Measurements from ENCODE around the gene VAMP3. TPM values are rescaled to one million over a fixed set of nuclear protein-coding genes. Genes with fewer than 3 reads are reported as not detected.

The VAMP3 gene
- polyA plus RNA-seq, 1 donor from 2014 or later, result 20.2 TPM

DNA sequence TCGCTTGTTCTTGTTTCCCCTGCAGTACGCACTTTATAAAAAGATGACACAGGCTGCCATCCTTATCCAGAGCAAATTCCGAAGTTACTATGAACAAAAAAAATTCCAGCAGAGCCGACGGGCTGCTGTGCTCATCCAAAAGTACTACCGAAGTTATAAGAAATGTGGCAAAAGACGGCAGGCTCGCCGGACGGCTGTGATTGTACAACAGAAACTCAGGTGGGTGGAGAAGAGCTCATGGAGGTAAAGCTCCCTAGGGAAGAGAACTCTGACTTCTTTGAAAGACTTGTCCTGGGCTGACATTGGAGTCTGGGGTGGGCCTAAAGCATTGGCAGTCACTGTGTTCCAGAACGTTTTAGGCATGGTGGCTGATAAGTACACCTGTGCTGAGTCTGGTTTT is 19.9 kb upstream of the VAMP3 start:
- peaks cover 14% of the 10 kb centered on the region for H3K36me3 ChIP-seq (ENCODE audit: insufficient read depth, low read length)
- H4K20me1 ChIP-seq (ENCODE audit: insufficient read depth), result no peaks in the 10 kb centered on the region
- no peak overlapping the region for H3K4me3 ChIP-seq (ENCODE audit: low read length)
- no peaks in the 10 kb centered on the region for H3K79me2 ChIP-seq (replicated peaks; ENCODE audit: insufficient read depth, low read length)
- H3K9me2 ChIP-seq (ENCODE audit: insufficient read depth, low read length), result no peaks in the 10 kb centered on the region
- no peak overlapping the region for H3K4me2 ChIP-seq (ENCODE audit: low read length)
- no peak overlapping the region for H3K9ac ChIP-seq (ENCODE audit: low read length)
- no peak overlapping the region for H3K27ac ChIP-seq (ENCODE audit: low read length)
- no peak overlapping the region for H2AFZ ChIP-seq (ENCODE audit: low read depth, low read length)
- no peaks in the 10 kb centered on the region for H3K27me3 ChIP-seq (ENCODE audit: insufficient read depth, low read depth, low read length)
- H3K9me3 ChIP-seq (ENCODE audit: low read length), result no peaks in the 10 kb centered on the region
- no peaks in the 10 kb centered on the region for H3F3A ChIP-seq (ENCODE audit: insufficient read depth, low read length, poor library complexity, severe bottlenecking)
- TF ChIP-seq EZH2 (IDR thresholded peaks at IDR 0.05; ENCODE audit: borderline replicate concordance, insufficient read depth, low read length, poor library complexity, severe bottlenecking) (no peak), MXI1 (conservative IDR thresholded peaks at IDR 0.05; ENCODE audit: poor library complexity, severe bottlenecking) (no peak), SMC3 (conservative IDR thresholded peaks at IDR 0.05; ENCODE audit: poor library complexity) (no peak), TAF1 (IDR thresholded peaks at IDR 0.05; ENCODE audit: low read depth) (no peak)

DNA sequence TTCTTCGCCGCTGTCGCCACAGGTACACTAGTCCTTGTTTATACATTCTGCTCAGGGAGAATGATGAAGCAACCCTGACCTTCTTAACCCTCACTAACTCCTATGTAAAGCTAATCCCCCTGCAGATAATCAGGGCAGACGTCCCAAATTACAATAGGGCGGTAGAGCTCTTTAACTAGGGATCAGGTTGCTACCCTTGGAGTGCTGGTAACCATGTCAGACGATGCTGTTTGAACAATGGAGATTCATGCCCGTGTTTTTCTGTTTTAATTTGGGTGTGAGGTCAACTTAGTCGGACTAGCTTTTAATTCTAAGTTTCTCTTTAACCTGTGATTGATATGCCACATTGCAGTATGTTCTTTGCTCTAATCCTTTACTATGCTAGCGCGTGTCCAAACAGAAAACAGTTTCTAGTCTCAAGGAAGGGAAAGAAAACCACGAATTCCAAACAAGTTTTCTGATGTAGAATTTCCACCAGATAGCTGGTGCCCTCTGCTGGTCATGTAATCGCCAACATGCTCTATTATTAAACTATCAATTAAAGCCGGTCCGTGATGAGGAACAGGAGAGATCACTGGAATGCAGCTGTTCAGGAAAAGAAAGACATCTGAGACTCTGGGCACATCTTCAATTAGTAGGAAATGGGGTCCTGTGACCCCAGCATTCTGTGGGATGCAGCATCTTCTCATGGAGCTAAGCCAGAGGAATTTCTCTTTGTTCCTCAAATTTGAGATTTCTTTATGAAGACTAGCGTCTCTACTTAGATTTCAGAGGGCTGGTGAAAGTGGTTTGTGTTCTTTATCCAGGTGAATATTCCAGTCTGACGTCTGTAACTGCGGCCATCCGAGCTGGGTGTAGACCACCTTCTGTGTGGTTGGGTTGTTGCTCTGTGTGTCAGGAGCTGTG is 18.3 kb upstream of the VAMP3 start:
- H4K20me1 ChIP-seq (ENCODE audit: insufficient read depth), result no peaks in the 10 kb centered on the region
- H3K9me2 ChIP-seq (ENCODE audit: insufficient read depth, low read length), result no peaks in the 10 kb centered on the region
- H3K9ac ChIP-seq (ENCODE audit: low read length), result peak overlapping the region; percentile 33
- no peaks in the 10 kb centered on the region for H3K9me3 ChIP-seq (ENCODE audit: low read length)
- no peak overlapping the region for H2AFZ ChIP-seq (ENCODE audit: low read depth, low read length)
- no peak overlapping the region for H3K4me2 ChIP-seq (ENCODE audit: low read length)
- TF ChIP-seq RAD21 (conservative IDR thresholded peaks at IDR 0.05) (peak; percentile 84), MXI1 (conservative IDR thresholded peaks at IDR 0.05; ENCODE audit: poor library complexity, severe bottlenecking) (peak; percentile 30), SMC3 (conservative IDR thresholded peaks at IDR 0.05; ENCODE audit: poor library complexity) (peak; percentile 95), TAF1 (IDR thresholded peaks at IDR 0.05; ENCODE audit: low read depth) (no peak), POLR2AphosphoS5 (IDR thresholded peaks at IDR 0.05) (no peak), EP300 (conservative IDR thresholded peaks at IDR 0.05; ENCODE audit: poor library complexity, severe bottlenecking) (no peak), EZH2 (IDR thresholded peaks at IDR 0.05; ENCODE audit: borderline replicate concordance, insufficient read depth, low read length, poor library complexity, severe bottlenecking) (no peak)
- TF ChIP-seq, protein P1, sequence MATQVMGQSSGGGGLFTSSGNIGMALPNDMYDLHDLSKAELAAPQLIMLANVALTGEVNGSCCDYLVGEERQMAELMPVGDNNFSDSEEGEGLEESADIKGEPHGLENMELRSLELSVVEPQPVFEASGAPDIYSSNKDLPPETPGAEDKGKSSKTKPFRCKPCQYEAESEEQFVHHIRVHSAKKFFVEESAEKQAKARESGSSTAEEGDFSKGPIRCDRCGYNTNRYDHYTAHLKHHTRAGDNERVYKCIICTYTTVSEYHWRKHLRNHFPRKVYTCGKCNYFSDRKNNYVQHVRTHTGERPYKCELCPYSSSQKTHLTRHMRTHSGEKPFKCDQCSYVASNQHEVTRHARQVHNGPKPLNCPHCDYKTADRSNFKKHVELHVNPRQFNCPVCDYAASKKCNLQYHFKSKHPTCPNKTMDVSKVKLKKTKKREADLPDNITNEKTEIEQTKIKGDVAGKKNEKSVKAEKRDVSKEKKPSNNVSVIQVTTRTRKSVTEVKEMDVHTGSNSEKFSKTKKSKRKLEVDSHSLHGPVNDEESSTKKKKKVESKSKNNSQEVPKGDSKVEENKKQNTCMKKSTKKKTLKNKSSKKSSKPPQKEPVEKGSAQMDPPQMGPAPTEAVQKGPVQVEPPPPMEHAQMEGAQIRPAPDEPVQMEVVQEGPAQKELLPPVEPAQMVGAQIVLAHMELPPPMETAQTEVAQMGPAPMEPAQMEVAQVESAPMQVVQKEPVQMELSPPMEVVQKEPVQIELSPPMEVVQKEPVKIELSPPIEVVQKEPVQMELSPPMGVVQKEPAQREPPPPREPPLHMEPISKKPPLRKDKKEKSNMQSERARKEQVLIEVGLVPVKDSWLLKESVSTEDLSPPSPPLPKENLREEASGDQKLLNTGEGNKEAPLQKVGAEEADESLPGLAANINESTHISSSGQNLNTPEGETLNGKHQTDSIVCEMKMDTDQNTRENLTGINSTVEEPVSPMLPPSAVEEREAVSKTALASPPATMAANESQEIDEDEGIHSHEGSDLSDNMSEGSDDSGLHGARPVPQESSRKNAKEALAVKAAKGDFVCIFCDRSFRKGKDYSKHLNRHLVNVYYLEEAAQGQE (IDR thresholded peaks at IDR 0.05; ENCODE audit: borderline replicate concordance), result no peak
- TF ChIP-seq, protein P2, sequence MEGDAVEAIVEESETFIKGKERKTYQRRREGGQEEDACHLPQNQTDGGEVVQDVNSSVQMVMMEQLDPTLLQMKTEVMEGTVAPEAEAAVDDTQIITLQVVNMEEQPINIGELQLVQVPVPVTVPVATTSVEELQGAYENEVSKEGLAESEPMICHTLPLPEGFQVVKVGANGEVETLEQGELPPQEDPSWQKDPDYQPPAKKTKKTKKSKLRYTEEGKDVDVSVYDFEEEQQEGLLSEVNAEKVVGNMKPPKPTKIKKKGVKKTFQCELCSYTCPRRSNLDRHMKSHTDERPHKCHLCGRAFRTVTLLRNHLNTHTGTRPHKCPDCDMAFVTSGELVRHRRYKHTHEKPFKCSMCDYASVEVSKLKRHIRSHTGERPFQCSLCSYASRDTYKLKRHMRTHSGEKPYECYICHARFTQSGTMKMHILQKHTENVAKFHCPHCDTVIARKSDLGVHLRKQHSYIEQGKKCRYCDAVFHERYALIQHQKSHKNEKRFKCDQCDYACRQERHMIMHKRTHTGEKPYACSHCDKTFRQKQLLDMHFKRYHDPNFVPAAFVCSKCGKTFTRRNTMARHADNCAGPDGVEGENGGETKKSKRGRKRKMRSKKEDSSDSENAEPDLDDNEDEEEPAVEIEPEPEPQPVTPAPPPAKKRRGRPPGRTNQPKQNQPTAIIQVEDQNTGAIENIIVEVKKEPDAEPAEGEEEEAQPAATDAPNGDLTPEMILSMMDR (IDR thresholded peaks at IDR 0.05; ENCODE audit: poor library complexity, severe bottlenecking), result peak; percentile 91
- no peak overlapping the region for H3K4me3 ChIP-seq (ENCODE audit: low read length)
- H3K27me3 ChIP-seq (ENCODE audit: insufficient read depth, low read depth, low read length), result no peaks in the 10 kb centered on the region
- no peaks in the 10 kb centered on the region for H3K79me2 ChIP-seq (replicated peaks; ENCODE audit: insufficient read depth, low read length)
- H3K27ac ChIP-seq (ENCODE audit: low read length), result peak overlapping the region; percentile 35
- H3F3A ChIP-seq (ENCODE audit: insufficient read depth, low read length, poor library complexity, severe bottlenecking), result no peaks in the 10 kb centered on the region
- peaks cover 8% of the 10 kb centered on the region for H3K36me3 ChIP-seq (ENCODE audit: insufficient read depth, low read length)

Measured in neural cell (in vitro differentiated cells).